HCT116 (cell line): Measurements from ENCODE around the gene ARHGAP23. TPM values are rescaled to one million over a fixed set of nuclear protein-coding genes. Genes with fewer than 3 reads are reported as not detected.

Experiments used
- ATAC-seq: fragments of 200-7000 bp; cut with Tn5 transposase; 2 replicates; pipeline ENCODE4 v1.9.1; 2020; ENCODE audit warnings: mild to moderate bottlenecking, moderate library complexity
- BruUV-seq: library from RNA; stranded (reverse); fragments of 400-500 nt; replicated peaks from 2 replicates; lab custom pipeline; 2021; lab: Mats Ljungman, UMichigan
- CTCF ChIA-PET: fragments of 300-600 bp; sonication (Branson Sonifier 250); formaldehyde crosslinking; loops from one replicate; lab custom pipeline; 2021; ENCODE audit warnings: antibody characterized with exemption; lab: Charles Lee
- POLR2A ChIA-PET: fragments of 300-600, 350-600 bp; sonication (Branson Sonifier 250); formaldehyde crosslinking; loops from one replicate; lab custom pipeline; 2021; ENCODE audit warnings: antibody characterized with exemption; lab: Charles Lee
- RAD21 ChIA-PET, 2 experiments: fragments of 300-600 bp; sonication (Branson Sonifier 250); formaldehyde crosslinking; loops; one replicate each; lab custom pipeline; 2023; ENCODE audit warnings: low total read pairs in 2 of 2; ENCODE audit not compliant: uncharacterized antibody in 2 of 2, unreplicated experiment in 2 of 2, low non-redundant PET in 1 of 2; lab: Charles Lee
- DNase-seq: peaks from one replicate; pipeline ENCODE4 v3.0.0-alpha.2; 2010; ENCODE audit warnings: low read depth, low spot score
- H2AFZ ChIP-seq: fragments of 200-600 bp; shearing (Covaris generic), sonication (generic); 2 replicates; pipeline ENCODE4 v1.6.1; 2017; ENCODE audit warnings: low read depth, mixed run types, mixed read lengths, antibody characterized with exemption, low read length; ENCODE audit not compliant: poor library complexity, severe bottlenecking
- H3K27ac ChIP-seq: 2 replicates; pipeline ENCODE4 v1.5.1; 2012; ENCODE audit warnings: low read depth, low read length
- H3K27me3 ChIP-seq: fragments of 200-600 bp; sonication (generic); 2 replicates; pipeline ENCODE4 v1.6.1; 2016; ENCODE audit warnings: mixed run types, low read length, mixed read lengths; ENCODE audit not compliant: insufficient read depth
- H3K36me3 ChIP-seq, 2 experiments: fragments of 200-500 bp in 1 of 2; fragments of 200-600 bp in 1 of 2; sonication (Bioruptor generic) in 1 of 2; sonication (generic) in 1 of 2; 2 replicates each; pipeline versions ENCODE4 v1.5.1 to v1.6.1; 2014 to 2016; ENCODE audit warnings: low read length in 2 of 2, inconsistent platforms in 1 of 2, mixed read lengths in 1 of 2, mixed run types in 1 of 2; ENCODE audit not compliant: insufficient read depth in 2 of 2, control insufficient read depth in 1 of 2
- H3K4me1 ChIP-seq, 2 experiments: fragments of 200-600 bp in 1 of 2; sonication (generic) in 1 of 2; 2 replicates each; pipeline versions ENCODE4 v1.5.1 to v1.6.1; 2012 to 2017; ENCODE audit warnings: low read length in 2 of 2, inconsistent platforms in 1 of 2, mild to moderate bottlenecking in 1 of 2, mixed read lengths in 1 of 2, mixed run types in 1 of 2, moderate library complexity in 1 of 2; ENCODE audit not compliant: insufficient read depth in 2 of 2, control insufficient read depth in 1 of 2
- H3K4me2 ChIP-seq: fragments of 200-600 bp; sonication (generic); 2 replicates; pipeline ENCODE4 v1.6.1; 2017; ENCODE audit warnings: mixed run types, low read length, mixed read lengths
- H3K4me3 ChIP-seq, 2 experiments: fragments of 200-600 bp in 1 of 2; sonication (generic) in 1 of 2; replicated peaks in 1 of 2; 2 replicates each; pipeline ENCODE4 v1.5.1; 2011 to 2016; ENCODE audit warnings: low read length in 2 of 2, control low read depth in 1 of 2, low read depth in 1 of 2, mild to moderate bottlenecking in 1 of 2, mixed read lengths in 1 of 2, mixed run types in 1 of 2
- H3K79me2 ChIP-seq: fragments of 200-600 bp; sonication (generic); 2 replicates; pipeline ENCODE4 v1.6.1; 2017; ENCODE audit warnings: mild to moderate bottlenecking, mixed run types, low read length, moderate library complexity, mixed read lengths; ENCODE audit not compliant: insufficient read depth
- H3K9ac ChIP-seq: fragments of 200-600 bp; sonication (generic); 2 replicates; pipeline ENCODE4 v1.6.1; 2016; ENCODE audit warnings: low read length, mixed read lengths
- H3K9me2 ChIP-seq: fragments of 200-600 bp; sonication (generic), shearing (Covaris generic); 2 replicates; pipeline ENCODE4 v1.6.1; 2017; ENCODE audit warnings: mixed run types, mild to moderate bottlenecking, moderate library complexity; ENCODE audit not compliant: insufficient read depth
- H3K9me3 ChIP-seq, 2 experiments: fragments of 200-500 bp in 1 of 2; fragments of 200-600 bp in 1 of 2; sonication (Bioruptor generic) in 1 of 2; sonication (generic) in 1 of 2; 2 replicates each; pipeline ENCODE4 v1.6.1; 2014 to 2017; ENCODE audit warnings: low read length in 2 of 2, mixed read lengths in 2 of 2, inconsistent platforms in 1 of 2, low read depth in 1 of 2, mild to moderate bottlenecking in 1 of 2, mixed run types in 1 of 2, moderate library complexity in 1 of 2; ENCODE audit not compliant: control insufficient read depth in 1 of 2, insufficient read depth in 1 of 2
- H4K20me1 ChIP-seq: fragments of 200-600 bp; sonication (generic), shearing (Covaris generic); 2 replicates; pipeline ENCODE4 v1.6.1; 2017; ENCODE audit warnings: mixed run types, mild to moderate bottlenecking, moderate library complexity; ENCODE audit not compliant: insufficient read depth
- ATF3 ChIP-seq: IDR thresholded peaks from 2 replicates; pipeline ENCODE4 v1.6.1; 2012
- CBX3 ChIP-seq: IDR thresholded peaks from 2 replicates; pipeline ENCODE4 v1.6.1; 2012; ENCODE audit warnings: low read depth
- CTCF ChIP-seq, 3 experiments: fragments of 200-600 bp in 1 of 3; sonication (generic) in 1 of 3; IDR thresholded peaks in 2 of 3; conservative IDR thresholded peaks in 1 of 3; 2 replicates each; pipeline ENCODE4 v1.5.1; 2012 to 2017; ENCODE audit warnings: low read depth in 2 of 3, low read length in 2 of 3, antibody characterized with exemption in 1 of 3, borderline replicate concordance in 1 of 3, control low read depth in 1 of 3, mild to moderate bottlenecking in 1 of 3, mixed read lengths in 1 of 3, mixed run types in 1 of 3, moderate library complexity in 1 of 3; ENCODE audit not compliant: insufficient read depth in 1 of 3
- EGR1 ChIP-seq: IDR thresholded peaks from 2 replicates; pipeline ENCODE4 v1.6.1; 2012; ENCODE audit warnings: low read depth
- ELF1 ChIP-seq: IDR thresholded peaks from 2 replicates; pipeline ENCODE4 v1.6.1; 2012; ENCODE audit warnings: low read depth, borderline replicate concordance
- EZH2 ChIP-seq: fragments of 200-600 bp; sonication (generic); IDR thresholded peaks from 2 replicates; pipeline ENCODE4 v1.6.1; 2017; ENCODE audit warnings: antibody characterized with exemption, mixed run types
- EZH2phosphoT487 ChIP-seq: fragments of 200-600 bp; IDR thresholded peaks from 2 replicates; pipeline ENCODE4 v1.6.1; 2018; ENCODE audit warnings: antibody characterized with exemption, borderline replicate concordance
- FOSL1 ChIP-seq: IDR thresholded peaks from 2 replicates; pipeline ENCODE4 v1.6.1; 2012; ENCODE audit warnings: low read depth
- JUND ChIP-seq: IDR thresholded peaks from 2 replicates; pipeline ENCODE4 v1.6.1; 2012
- RAD21 ChIP-seq: IDR thresholded peaks from 2 replicates; pipeline ENCODE4 v1.6.1; 2012; ENCODE audit warnings: low read depth, mild to moderate bottlenecking
- SIN3A ChIP-seq: IDR thresholded peaks from 2 replicates; pipeline ENCODE4 v1.6.1; 2012; ENCODE audit warnings: low read depth
- SP1 ChIP-seq: IDR thresholded peaks from 2 replicates; pipeline ENCODE4 v1.6.1; 2012; ENCODE audit warnings: low read depth
- SRF ChIP-seq: IDR thresholded peaks from 2 replicates; pipeline ENCODE4 v1.6.1; 2012; ENCODE audit warnings: low read depth
- TCF7L2 ChIP-seq: IDR thresholded peaks from 2 replicates; pipeline ENCODE4 v1.7.0; 2011; ENCODE audit warnings: borderline replicate concordance, inconsistent platforms; ENCODE audit not compliant: insufficient read depth, insufficient read length; ENCODE audit errors: extremely low read depth
- YY1 ChIP-seq: IDR thresholded peaks from 2 replicates; pipeline ENCODE4 v1.6.1; 2011; ENCODE audit warnings: low read length, low read depth, moderate library complexity, mild to moderate bottlenecking; ENCODE audit not compliant: insufficient replicate concordance; ENCODE audit errors: extremely low read depth
- ZBTB33 ChIP-seq: IDR thresholded peaks from 2 replicates; pipeline ENCODE4 v1.6.1; 2011; ENCODE audit warnings: mild to moderate bottlenecking, low read length, moderate library complexity; ENCODE audit not compliant: insufficient replicate concordance; ENCODE audit errors: extremely low read depth
- ZFX ChIP-seq: fragments of 450-650 bp; IDR thresholded peaks from 2 replicates; pipeline ENCODE4 v1.6.1; 2017
- ZNF274 ChIP-seq: fragments of 200-500 bp; sonication (Bioruptor generic); IDR thresholded peaks from 2 replicates; pipeline ENCODE4 v1.6.1; 2014; ENCODE audit warnings: mild to moderate bottlenecking, low read depth, low read length, inconsistent platforms
- intact Hi-C: fragments of 100-400 bp; cut with micrococcal nuclease; formaldehyde crosslinking; loops from 2 replicates; pipeline ENCODE4 v1.10.0; 2022
- total RNA-seq: library from RNA; stranded (reverse); gene quantifications from one replicate; pipeline ENCODE4 v1.2.1, GENCODE V29; 2021; ENCODE audit not compliant: unreplicated experiment

The ARHGAP23 gene
- total RNA-seq, 1 experiment from 2014 or later, result 41.0 TPM

GRCh38 chr17:38444151-38444550 is 15.9 kb downstream of the ARHGAP23 start:
- no peak for TF ChIP-seq EZH2phosphoT487
- no peak for TF ChIP-seq ZFX
- TF ChIP-seq CBX3, result no peak
- TF ChIP-seq YY1, result no peak
- TF ChIP-seq ZNF274, result no peak
- TF ChIP-seq SP1, result no peak
- no peak for TF ChIP-seq FOSL1
- no peak for TF ChIP-seq JUND
- TF ChIP-seq EGR1, result no peak
- peak; percentile 27 for TF ChIP-seq TCF7L2
- peak; percentile 94 to 96 (median 94) for TF ChIP-seq CTCF (IDR thresholded peaks at IDR 0.05 in 2 of 3, conservative IDR thresholded peaks at IDR 0.05 in 1 of 3; ENCODE audit: borderline replicate concordance in 1 of 3, insufficient read depth in 1 of 3, low read depth in 2 of 3, low read length in 2 of 3)
- TF ChIP-seq ATF3, result no peak
- TF ChIP-seq RAD21, result peak; percentile 98
- TF ChIP-seq EZH2, result no peak
- TF ChIP-seq SRF, result no peak
- no peak for TF ChIP-seq SIN3A
- no peak for TF ChIP-seq ZBTB33
- TF ChIP-seq ELF1, result no peak
- TF ChIP-seq, all 23 proteins: peak for 3
- no peaks in the 10 kb centered on the region for H3K79me2 ChIP-seq
- peaks cover 36 to 50% of the 10 kb centered on the region in 2 experiments for H3K4me1 ChIP-seq
- ATAC-seq (peak; percentile 92), DNase-seq (no peak)
- ChIA-PET CTCF (interaction anchor here (0.6 to 1.8 kb wide), 4 partner anchors 15 to 219 kb away, joined by 3 to 5 read pairs (median 4); no protein-coding TSS in a partner anchor), POLR2A (no interaction called here), RAD21 (no interaction called here)
- H3K4me3 ChIP-seq, result no peak overlapping the region
- H2AFZ ChIP-seq, result no peak overlapping the region
- H3K27ac ChIP-seq, result no peak overlapping the region; the same call in 1 of the 2 replicates
- no peaks in the 10 kb centered on the region for H3K27me3 ChIP-seq
- no peaks in the 10 kb centered on the region for H4K20me1 ChIP-seq
- H3K36me3 ChIP-seq, result no peaks in the 10 kb centered on the region
- peak overlapping the region; percentile 44 for H3K4me2 ChIP-seq
- H3K9ac ChIP-seq, result no peak overlapping the region
- no peaks in the 10 kb centered on the region for H3K9me3 ChIP-seq
- intact Hi-C loops, result loop anchor here (1.0 kb wide), 1 partner anchor 41 kb away; no protein-coding TSS in a partner anchor
- BruUV-seq, result no TSS peak
- no peaks in the 10 kb centered on the region for H3K9me2 ChIP-seq
